GM12878 (cell line): ENCODE results near the gene CHERP. TPM values are rescaled to one million over a fixed set of nuclear protein-coding genes. Genes with fewer than 3 reads are reported as not detected.
A peak's percentile ranks its signal among the peaks of the same experiment; 100 is the strongest.

ENCODE experiments used
- MTA3 ChIP-seq: IDR thresholded peaks from 2 replicates; pipeline ENCODE4 v1.6.1; 2012; ENCODE audit warnings: low read length, inconsistent platforms, borderline replicate concordance
- RAD21 ChIP-seq: IDR thresholded peaks from 2 replicates; pipeline ENCODE4 v1.6.1; 2011; ENCODE audit warnings: mild to moderate bottlenecking, low read depth, low read length, moderate library complexity; ENCODE audit not compliant: insufficient read depth
- SREBF2 ChIP-seq: IDR thresholded peaks from 2 replicates; pipeline ENCODE4 v1.6.1; 2012; ENCODE audit warnings: mild to moderate bottlenecking, low read length
- WRNIP1 ChIP-seq: IDR thresholded peaks from 2 replicates; pipeline ENCODE4 v1.6.1; 2011; ENCODE audit warnings: low read depth, low read length, improper control_type of control experiment, borderline replicate concordance
- ZNF217 ChIP-seq: fragments of 450-650 bp; IDR thresholded peaks from 2 replicates; pipeline ENCODE4 v1.6.1; 2017; ENCODE audit warnings: antibody characterized with exemption, mild to moderate bottlenecking
- polyA plus RNA-seq, 11 experiments: library from polyadenylated mRNA; depleted of rRNA in 4 of 11; unstranded in 6 of 11; stranded (reverse) in 5 of 11; fragments of >200 nt; fragmentation: Nextera tagmentation in 4 of 11; fragmentation: Illumina TruSeq in 1 of 11; extraction: Ambion mirVana in 4 of 11; extraction: Trizol in 1 of 11; gene quantifications; 1 replicate in 1 of 11; 2 replicates in 10 of 11; pipeline versions ENCODE4 v1.2.1 to v1.2.3, GENCODE V29; 2011 to 2016; ENCODE audit warnings: inconsistent platforms in 2 of 11, missing spikeins in 2 of 11, low read depth in 1 of 11
- total RNA-seq, 4 experiments: library from RNA; depleted of rRNA in 3 of 4; stranded (reverse); fragments of >200 nt in 3 of 4; fragmentation: Illumina TruSeq in 1 of 4; extraction: Trizol in 1 of 4; gene quantifications; 2 replicates each; pipeline versions ENCODE4 v1.2.1 to v1.2.3, GENCODE V29; 2013 to 2021
- TF ChIP-seq, protein P1 (sequence below): IDR thresholded peaks from 2 replicates; pipeline ENCODE4 v1.6.1; 2011; ENCODE audit warnings: borderline replicate concordance, low read depth, mild to moderate bottlenecking, moderate library complexity, mixed read lengths, low read length; ENCODE audit not compliant: insufficient read depth; ENCODE audit errors: extremely low read length
- TF ChIP-seq, protein P2 (sequence below): fragments of 450-650 bp; IDR thresholded peaks from 2 replicates; pipeline ENCODE4 v1.6.1; 2018; ENCODE audit warnings: mild to moderate bottlenecking, low read depth, moderate library complexity; ENCODE audit not compliant: partially characterized antibody

The CHERP gene
- total and polyA plus RNA-seq, 10 of the 15 experiments (the other 5 are each of a cell fraction or from before 2014, with no cell fraction given) = 0.66 to 65.3 (median 12.2) TPM

DNA sequence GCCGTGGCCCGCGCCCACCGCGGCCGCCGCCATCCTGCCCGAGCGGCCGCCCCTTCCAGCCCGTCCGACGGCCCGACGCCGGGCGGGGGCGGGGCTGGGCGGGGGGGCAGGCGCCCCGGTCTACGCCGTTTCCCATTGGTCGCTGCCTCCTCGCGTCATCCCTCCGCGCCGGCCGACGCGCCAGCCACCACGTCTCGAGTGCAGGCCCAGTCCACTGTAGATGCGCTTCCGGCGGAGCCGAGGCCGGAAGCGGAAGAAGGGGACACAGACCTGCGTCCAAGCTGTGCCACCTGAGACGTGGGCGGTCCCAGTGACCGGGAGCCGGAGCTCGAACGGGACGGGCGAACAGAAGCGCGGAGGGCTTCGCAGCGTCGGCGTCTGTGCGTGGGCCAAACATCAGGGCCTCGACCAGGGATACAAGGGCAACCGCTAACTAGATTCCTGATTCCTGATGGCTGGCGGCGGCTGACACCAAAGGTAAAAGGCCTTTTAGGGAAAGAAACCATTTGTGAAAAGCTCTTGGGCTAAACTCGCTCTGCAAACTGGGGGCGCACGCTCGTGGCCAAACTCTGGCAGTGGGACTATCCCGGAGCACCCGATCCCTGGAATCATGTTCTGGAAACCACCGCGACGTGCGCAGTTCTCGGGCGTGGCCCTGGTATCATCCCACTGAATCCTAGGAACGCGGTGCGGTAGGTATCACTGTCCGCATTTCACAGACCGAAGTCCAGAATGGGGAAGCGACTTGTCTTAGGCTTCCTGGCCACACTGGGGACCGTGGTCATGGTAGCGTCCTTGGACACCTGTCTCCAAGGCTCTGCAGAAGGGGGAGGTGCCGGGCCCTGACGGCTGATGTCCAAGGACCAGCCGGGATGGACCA lies 30.3 kb upstream of the CHERP start, which contains the start of gene SLC35E1 (continued):
- TF ChIP-seq, protein P1, sequence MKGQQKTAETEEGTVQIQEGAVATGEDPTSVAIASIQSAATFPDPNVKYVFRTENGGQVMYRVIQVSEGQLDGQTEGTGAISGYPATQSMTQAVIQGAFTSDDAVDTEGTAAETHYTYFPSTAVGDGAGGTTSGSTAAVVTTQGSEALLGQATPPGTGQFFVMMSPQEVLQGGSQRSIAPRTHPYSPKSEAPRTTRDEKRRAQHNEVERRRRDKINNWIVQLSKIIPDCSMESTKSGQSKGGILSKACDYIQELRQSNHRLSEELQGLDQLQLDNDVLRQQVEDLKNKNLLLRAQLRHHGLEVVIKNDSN = peak; percentile 31
- TF ChIP-seq WRNIP1 = no peak
- no peak for TF ChIP-seq ZNF217
- no peak for TF ChIP-seq RAD21
- no peak for TF ChIP-seq SREBF2
- TF ChIP-seq, protein P2, sequence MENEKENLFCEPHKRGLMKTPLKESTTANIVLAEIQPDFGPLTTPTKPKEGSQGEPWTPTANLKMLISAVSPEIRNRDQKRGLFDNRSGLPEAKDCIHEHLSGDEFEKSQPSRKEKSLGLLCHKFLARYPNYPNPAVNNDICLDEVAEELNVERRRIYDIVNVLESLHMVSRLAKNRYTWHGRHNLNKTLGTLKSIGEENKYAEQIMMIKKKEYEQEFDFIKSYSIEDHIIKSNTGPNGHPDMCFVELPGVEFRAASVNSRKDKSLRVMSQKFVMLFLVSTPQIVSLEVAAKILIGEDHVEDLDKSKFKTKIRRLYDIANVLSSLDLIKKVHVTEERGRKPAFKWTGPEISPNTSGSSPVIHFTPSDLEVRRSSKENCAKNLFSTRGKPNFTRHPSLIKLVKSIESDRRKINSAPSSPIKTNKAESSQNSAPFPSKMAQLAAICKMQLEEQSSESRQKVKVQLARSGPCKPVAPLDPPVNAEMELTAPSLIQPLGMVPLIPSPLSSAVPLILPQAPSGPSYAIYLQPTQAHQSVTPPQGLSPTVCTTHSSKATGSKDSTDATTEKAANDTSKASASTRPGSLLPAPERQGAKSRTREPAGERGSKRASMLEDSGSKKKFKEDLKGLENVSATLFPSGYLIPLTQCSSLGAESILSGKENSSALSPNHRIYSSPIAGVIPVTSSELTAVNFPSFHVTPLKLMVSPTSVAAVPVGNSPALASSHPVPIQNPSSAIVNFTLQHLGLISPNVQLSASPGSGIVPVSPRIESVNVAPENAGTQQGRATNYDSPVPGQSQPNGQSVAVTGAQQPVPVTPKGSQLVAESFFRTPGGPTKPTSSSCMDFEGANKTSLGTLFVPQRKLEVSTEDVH = no peak
- no peak for TF ChIP-seq MTA3
